OCI-M2 (cell line): ENCODE results near the gene SETDB2.

Source experiments
- DNase-seq: peaks from one replicate; lab custom pipeline; 2025; ENCODE audit not compliant: unreplicated experiment; lab: John Stamatoyannopoulos, UW

The SETDB2 gene

GRCh38 chr13:49532593-49532992 lies 88.5 kb downstream of the SETDB2 start:
- no peak for DNase-seq

GRCh38 chr13:49533011-49533410 lies 88.9 kb downstream of the SETDB2 start:
- no peak for DNase-seq

GRCh38 chr13:49533591-49534269 lies 89.7 kb downstream of the SETDB2 start:
- DNase-seq: no peak

GRCh38 chr13:49536144-49536873 lies 92.2 kb downstream of the SETDB2 start:
- DNase-seq: no peak

GRCh38 chr13:49538404-49538803 lies 94.3 kb downstream of the SETDB2 start:
- DNase-seq: no peak

GRCh38 chr13:49539313-49539712 lies 95.2 kb downstream of the SETDB2 start:
- DNase-seq: no peak

- DNase-seq: no peak
These were observed 95.7 kb downstream of the SETDB2 start for GRCh38 chr13:49539746-49540145.

- DNase-seq: no peak
These were observed 96.5 kb downstream of the SETDB2 start for GRCh38 chr13:49540552-49540951.

GRCh38 chr13:49543656-49544055 lies 99.6 kb downstream of the SETDB2 start:
- no peak for DNase-seq
